Measurements from ENCODE around the gene LDLRAD3. TPM values are rescaled to one million over a fixed set of nuclear protein-coding genes. Genes with fewer than 3 reads are reported as not detected.

Gene LDLRAD3
- total RNA-seq, 4 donors from 2014 or later = 10.2 to 41.9 (median 19.8) TPM

DNA sequence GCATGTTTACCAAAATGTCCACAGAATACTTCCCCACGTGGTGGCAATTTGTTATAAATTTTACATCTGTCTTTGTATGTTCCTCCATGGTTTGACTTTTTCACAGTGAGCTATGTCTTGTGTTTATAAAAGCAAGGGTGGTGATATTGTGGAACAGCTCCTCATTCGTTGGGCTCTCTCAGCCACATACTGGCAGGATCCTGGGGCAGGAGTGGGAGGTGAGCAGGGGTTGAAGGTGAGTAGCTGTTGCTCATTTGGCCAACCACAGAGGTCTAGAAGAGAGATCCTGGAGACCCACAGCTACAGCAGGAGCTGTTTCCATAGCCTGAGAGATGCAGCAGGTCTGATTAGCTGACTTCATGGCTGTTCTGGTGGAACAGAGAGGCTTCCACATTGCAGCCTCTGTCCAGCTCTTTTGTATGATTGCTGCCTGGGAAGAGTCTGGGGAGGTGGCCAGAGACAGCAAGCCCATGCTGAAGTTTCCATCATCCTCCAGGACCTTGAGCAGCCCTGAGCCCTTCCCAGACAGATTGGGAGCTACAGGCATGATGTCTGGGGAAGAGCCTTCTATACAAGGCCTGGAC is 128.1 kb downstream of the LDLRAD3 start:
- H3K4me3 ChIP-seq = no peak overlapping the region
- intact Hi-C loops (cut with DNase I; ENCODE audit: low total_unique reads) = no loop called here
- no peak for DNase-seq
- H3K27me3 ChIP-seq = no peaks in the 10 kb centered on the region
- no peaks in the 10 kb centered on the region for H3K36me3 ChIP-seq
- H3K9me3 ChIP-seq = no peaks in the 10 kb centered on the region
- H3K4me1 ChIP-seq = no peaks in the 10 kb centered on the region
- H3K27ac ChIP-seq = no peak overlapping the region
- TF ChIP-seq CTCF (IDR thresholded peaks at IDR 0.05) (no peak), POLR2A (IDR thresholded peaks at IDR 0.05) (no peak)

GRCh38 chr11:36073411-36074203 is 129.7 kb downstream of the LDLRAD3 start:
- no peaks in the 10 kb centered on the region for H3K4me1 ChIP-seq
- TF ChIP-seq POLR2A (IDR thresholded peaks at IDR 0.05) = no peak
- no peak for TF ChIP-seq CTCF (IDR thresholded peaks at IDR 0.05)
- H3K4me3 ChIP-seq = no peak overlapping the region
- intact Hi-C loops (cut with DNase I; ENCODE audit: low total_unique reads) = no loop called here
- no peak overlapping the region for H3K27ac ChIP-seq
- H3K9me3 ChIP-seq = no peaks in the 10 kb centered on the region
- no peaks in the 10 kb centered on the region for H3K36me3 ChIP-seq
- DNase-seq = no peak
- no peaks in the 10 kb centered on the region for H3K27me3 ChIP-seq

- no peak overlapping the region for H3K4me3 ChIP-seq
- no peaks in the 10 kb centered on the region for H3K27me3 ChIP-seq
- no peak for DNase-seq
- no peaks in the 10 kb centered on the region for H3K36me3 ChIP-seq
- no peaks in the 10 kb centered on the region for H3K9me3 ChIP-seq
- TF ChIP-seq CTCF (IDR thresholded peaks at IDR 0.05) (no peak), POLR2A (IDR thresholded peaks at IDR 0.05) (no peak)
- H3K27ac ChIP-seq = peak overlapping the region in 1 of 2 donors; percentile 23
- H3K4me1 ChIP-seq = no peaks in the 10 kb centered on the region
- intact Hi-C loops (cut with DNase I; ENCODE audit: low total_unique reads) = no loop called here
Measured at GRCh38 chr11:36074941-36075431, 131.1 kb downstream of the LDLRAD3 start.

GRCh38 chr11:36077368-36077767 is 133.5 kb downstream of the LDLRAD3 start:
- no peak for DNase-seq
- TF ChIP-seq POLR2A (IDR thresholded peaks at IDR 0.05) = no peak
- no peak for TF ChIP-seq CTCF (IDR thresholded peaks at IDR 0.05)
- Histone ChIP-seq H3K9me3 (no peaks in the 10 kb centered on the region), H3K36me3 (no peaks in the 10 kb centered on the region), H3K27me3 (no peaks in the 10 kb centered on the region), H3K4me3 (no peak overlapping the region), H3K4me1 (no peaks in the 10 kb centered on the region), H3K27ac (no peak overlapping the region)
- intact Hi-C loops (cut with DNase I; ENCODE audit: low total_unique reads) = no loop called here

Data from uterus (tissue), 4 donors.